Thoracic aorta (tissue), 2 donors: ENCODE measurements around the gene ABLIM3. TPM values are rescaled to one million over a fixed set of nuclear protein-coding genes. Genes with fewer than 3 reads are reported as not detected.

Experiments
- ATAC-seq: fragments of 150-250 bp; one replicate; pipeline ENCODE4 v1.8.0; 2017; ENCODE audit warnings: low read depth; ENCODE audit not compliant: insufficient number of reproducible peaks, low FRiP score
- DNase-seq: peaks from one replicate; pipeline ENCODE4 v3.0.0-alpha.2; 2020; ENCODE audit warnings: low spot score
- H3K27ac ChIP-seq, 2 donors: fragments of 200-600 bp; sonication (generic); 1 replicate in 1 of 2; 2 replicates in 1 of 2; pipeline ENCODE4 v1.5.1; 2016; ENCODE audit warnings: mild to moderate bottlenecking in 2 of 2, moderate library complexity in 2 of 2
- H3K27me3 ChIP-seq: fragments of 200-600 bp; sonication (generic); replicated peaks from 2 replicates; pipeline ENCODE4 v1.6.0; 2016; ENCODE audit warnings: mild to moderate bottlenecking; ENCODE audit not compliant: insufficient read depth
- H3K36me3 ChIP-seq: fragments of 200-600 bp; sonication (generic); one replicate; pipeline ENCODE4 v1.5.1; 2016
- H3K4me1 ChIP-seq, 2 donors: fragments of 200-600 bp; sonication (generic); 1 replicate in 1 of 2; 2 replicates in 1 of 2; pipeline versions ENCODE4 v1.5.1 to v1.6.0; 2016; ENCODE audit warnings: low read depth in 2 of 2, mild to moderate bottlenecking in 1 of 2; ENCODE audit not compliant: control insufficient read depth in 1 of 2
- H3K4me3 ChIP-seq: fragments of 200-600 bp; sonication (generic); 2 replicates; pipeline ENCODE4 v1.5.1; 2016; ENCODE audit warnings: mild to moderate bottlenecking
- H3K9me3 ChIP-seq: fragments of 200-600 bp; sonication (generic); 2 replicates; pipeline ENCODE4 v1.5.1; 2016
- total RNA-seq, 2 donors: library from RNA; depleted of rRNA; stranded (reverse); fragments of >200 nt; gene quantifications; one replicate each; pipeline versions ENCODE4 v1.1.0 to v1.2.3, GENCODE V29; 2016
- TF ChIP-seq, protein P1 (sequence below): fragments of 200-600 bp; sonication (generic); IDR thresholded peaks from one replicate; pipeline ENCODE4 v1.5.1; 2019; ENCODE audit warnings: antibody characterized with exemption

The ABLIM3 gene
- total RNA-seq, 2 donors from 2014 or later, result 23.0 to 41.2 TPM

DNA sequence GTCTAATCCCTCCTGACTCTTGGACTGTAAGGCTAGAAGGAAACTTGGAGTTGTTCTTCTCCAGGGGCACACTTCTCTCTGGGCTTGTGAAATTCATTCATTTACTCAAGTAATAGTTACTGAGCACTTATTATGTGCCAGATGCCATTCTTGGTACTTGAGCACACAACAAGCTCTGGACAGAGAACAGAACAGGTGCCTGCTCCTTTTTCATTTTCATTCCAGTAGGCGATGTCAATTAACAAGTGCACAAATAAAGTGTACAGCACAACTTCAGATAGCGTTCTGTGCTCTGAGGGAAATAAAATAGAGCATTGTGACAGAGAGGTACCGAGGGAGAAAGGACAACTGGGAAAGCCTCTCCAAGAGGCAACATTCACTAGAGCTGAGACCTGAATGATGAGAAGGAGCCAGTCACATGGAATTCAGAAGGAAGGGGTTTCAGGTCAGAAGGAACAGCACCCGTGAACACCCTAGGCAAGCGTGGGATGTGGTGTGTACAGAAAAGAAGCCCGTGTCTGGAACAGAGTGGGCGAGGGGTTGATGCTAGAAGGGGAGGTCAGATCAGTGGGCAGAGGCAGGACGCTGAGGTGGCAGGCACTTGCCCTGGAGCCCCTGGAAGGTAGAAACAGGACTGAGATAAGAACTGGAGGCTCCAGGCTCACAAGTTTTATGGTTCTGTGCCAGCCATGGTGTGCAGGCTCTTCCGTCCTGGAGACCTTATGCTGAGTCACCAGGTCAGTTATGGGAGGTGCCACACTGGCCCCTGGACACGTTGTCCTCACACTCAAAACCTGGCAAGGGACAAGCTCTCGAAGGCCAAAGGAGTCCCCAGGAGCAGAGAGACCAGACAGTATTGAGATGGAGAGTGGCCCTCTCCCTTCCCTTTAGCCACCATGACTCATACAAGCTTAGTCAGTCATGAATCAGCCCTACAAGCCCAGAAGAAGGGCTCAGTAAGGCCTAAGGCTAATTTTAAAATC lies 7.2 kb upstream of the ABLIM3 start:
- no peaks in the 10 kb centered on the region for H3K36me3 ChIP-seq
- DNase-seq (peak; percentile 25), ATAC-seq (peak; percentile 50)
- no peak overlapping the region for H3K4me3 ChIP-seq
- TF ChIP-seq, protein P1, sequence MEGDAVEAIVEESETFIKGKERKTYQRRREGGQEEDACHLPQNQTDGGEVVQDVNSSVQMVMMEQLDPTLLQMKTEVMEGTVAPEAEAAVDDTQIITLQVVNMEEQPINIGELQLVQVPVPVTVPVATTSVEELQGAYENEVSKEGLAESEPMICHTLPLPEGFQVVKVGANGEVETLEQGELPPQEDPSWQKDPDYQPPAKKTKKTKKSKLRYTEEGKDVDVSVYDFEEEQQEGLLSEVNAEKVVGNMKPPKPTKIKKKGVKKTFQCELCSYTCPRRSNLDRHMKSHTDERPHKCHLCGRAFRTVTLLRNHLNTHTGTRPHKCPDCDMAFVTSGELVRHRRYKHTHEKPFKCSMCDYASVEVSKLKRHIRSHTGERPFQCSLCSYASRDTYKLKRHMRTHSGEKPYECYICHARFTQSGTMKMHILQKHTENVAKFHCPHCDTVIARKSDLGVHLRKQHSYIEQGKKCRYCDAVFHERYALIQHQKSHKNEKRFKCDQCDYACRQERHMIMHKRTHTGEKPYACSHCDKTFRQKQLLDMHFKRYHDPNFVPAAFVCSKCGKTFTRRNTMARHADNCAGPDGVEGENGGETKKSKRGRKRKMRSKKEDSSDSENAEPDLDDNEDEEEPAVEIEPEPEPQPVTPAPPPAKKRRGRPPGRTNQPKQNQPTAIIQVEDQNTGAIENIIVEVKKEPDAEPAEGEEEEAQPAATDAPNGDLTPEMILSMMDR, result no peak
- no peaks in the 10 kb centered on the region for H3K27me3 ChIP-seq
- no peak overlapping the region for H3K27ac ChIP-seq
- peaks cover 3 to 6% of the 10 kb centered on the region in 2 donors for H3K4me1 ChIP-seq
- no peaks in the 10 kb centered on the region for H3K9me3 ChIP-seq

DNA sequence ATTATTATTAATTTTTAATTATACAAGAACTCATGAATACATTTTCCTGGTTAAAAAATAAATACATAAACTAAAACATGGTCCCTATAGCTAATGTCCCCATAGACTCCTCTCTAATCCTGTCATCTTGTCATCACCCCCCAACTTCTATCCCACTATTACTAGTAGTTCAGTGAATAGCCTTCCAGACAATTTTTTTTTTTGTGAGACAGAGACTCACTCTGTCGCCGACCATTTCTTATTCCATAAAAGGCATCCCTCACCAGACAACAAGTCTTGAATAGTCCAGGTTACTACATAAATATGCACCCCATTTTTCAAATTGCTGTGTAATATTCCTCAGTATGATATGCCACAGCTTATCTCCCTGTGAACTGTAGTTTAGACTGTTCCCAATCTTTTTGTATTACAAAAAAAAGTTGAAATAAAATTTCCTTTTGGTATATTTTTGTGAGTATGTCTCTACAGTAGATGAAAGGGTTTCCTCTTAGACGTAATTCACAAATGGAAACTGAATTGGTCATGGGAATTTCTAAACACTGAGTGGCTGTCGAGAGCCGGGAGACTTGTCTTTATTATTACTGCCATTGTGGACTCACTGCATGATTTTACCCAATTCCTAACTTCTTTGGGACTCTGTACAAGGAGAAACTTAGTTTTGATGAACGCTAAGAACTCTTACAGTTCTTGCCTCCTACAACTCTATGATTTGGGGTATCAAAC lies 6.4 kb upstream of the ABLIM3 start:
- H3K4me1 ChIP-seq, result peaks cover 3 to 6% of the 10 kb centered on the region in 2 donors
- TF ChIP-seq, protein P1, result no peak
- ATAC-seq, result peak; percentile 6
- H3K9me3 ChIP-seq, result no peaks in the 10 kb centered on the region
- no peaks in the 10 kb centered on the region for H3K27me3 ChIP-seq
- H3K36me3 ChIP-seq, result no peaks in the 10 kb centered on the region
- H3K27ac ChIP-seq, result no peak overlapping the region
- DNase-seq, result no peak
- H3K4me3 ChIP-seq, result no peak overlapping the region

DNA sequence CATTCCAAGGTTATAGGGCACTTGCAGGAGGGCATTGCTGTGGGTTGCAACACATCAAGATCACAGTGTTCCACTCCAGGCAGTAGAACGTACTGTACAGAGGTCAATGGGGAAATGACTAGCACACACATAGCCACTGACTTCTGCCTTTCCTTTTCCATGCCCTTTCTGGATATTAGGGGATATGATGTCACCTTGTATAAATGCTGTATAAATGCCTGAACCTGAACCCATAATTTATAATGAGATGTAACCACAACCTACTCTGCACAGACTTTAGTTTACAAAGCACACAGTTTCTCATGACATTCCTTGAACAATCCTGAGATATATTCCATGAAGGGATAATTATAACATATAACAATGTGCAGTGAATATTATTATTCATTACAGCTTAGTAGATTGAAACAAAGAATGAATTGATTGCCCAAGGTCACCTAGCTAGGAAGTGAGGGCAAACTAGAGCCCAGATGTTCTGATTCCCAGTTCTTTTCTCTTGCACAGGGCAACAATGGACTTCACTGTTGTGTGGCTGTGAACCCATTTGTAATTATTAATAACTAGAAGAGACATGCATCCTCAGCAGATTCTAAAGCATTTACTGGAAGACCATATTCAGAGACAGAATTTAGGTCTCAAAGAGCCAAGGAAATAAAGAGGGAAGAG lies 5.6 kb upstream of the ABLIM3 start:
- H3K36me3 ChIP-seq, result no peaks in the 10 kb centered on the region
- H3K4me3 ChIP-seq, result no peak overlapping the region
- H3K27me3 ChIP-seq, result no peaks in the 10 kb centered on the region
- TF ChIP-seq, protein P1, result no peak
- H3K9me3 ChIP-seq, result no peaks in the 10 kb centered on the region
- no peak for DNase-seq
- no peak overlapping the region for H3K27ac ChIP-seq
- no peak for ATAC-seq
- H3K4me1 ChIP-seq, result peaks cover 3 to 6% of the 10 kb centered on the region in 2 donors

DNA sequence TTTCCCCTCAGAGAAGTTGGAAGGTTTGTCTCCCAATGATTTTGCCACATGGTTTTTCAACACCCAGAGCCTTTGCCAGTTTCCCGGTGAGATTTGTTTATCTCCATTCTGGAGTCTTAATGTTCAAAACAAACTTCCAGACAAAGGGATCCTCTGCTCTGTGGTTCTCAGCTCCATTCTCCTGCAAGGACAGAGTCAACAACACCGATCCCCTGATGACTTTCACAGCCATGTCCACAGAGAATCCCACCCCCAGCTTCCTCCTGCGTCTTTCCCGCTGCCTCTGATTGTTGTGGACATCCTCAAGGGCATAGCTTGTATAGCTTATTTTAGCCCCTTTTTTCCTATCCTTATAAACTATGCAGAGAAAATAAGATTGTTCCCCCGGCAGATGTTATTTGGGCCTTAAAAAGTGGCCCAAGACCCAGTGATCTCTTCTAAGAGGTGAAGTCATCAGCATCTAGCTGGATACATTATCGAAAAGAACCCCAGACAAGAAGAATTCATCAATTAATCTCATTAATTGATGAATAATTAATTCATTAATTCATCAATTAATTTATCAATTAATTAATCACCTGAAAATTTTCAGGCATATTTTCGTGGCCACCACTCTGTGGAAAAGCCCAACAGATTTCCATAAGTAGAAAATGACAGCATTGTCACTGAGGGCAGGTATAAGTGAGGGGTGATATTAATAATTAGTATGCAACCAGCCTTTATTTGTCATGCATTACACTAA lies 2.9 kb upstream of the ABLIM3 start:
- Histone ChIP-seq H3K9me3 (no peaks in the 10 kb centered on the region), H3K27me3 (no peaks in the 10 kb centered on the region), H3K36me3 (no peaks in the 10 kb centered on the region), H3K4me3 (no peak overlapping the region), H3K4me1 (peaks cover 11 to 20% of the 10 kb centered on the region in 2 donors), H3K27ac (no peak overlapping the region)
- no peak for DNase-seq
- TF ChIP-seq, protein P1, result no peak
- no peak for ATAC-seq
